ENCODE data around the gene ELMOD3. TPM values are rescaled to one million over a fixed set of nuclear protein-coding genes. Genes with fewer than 3 reads are reported as not detected.

ELMOD3 gene
- total and polyA plus RNA-seq, 2 of the 8 experiments (the other 6 are each of a cell fraction or from before 2014, with no cell fraction given), result 8.5 to 10.2 TPM

DNA sequence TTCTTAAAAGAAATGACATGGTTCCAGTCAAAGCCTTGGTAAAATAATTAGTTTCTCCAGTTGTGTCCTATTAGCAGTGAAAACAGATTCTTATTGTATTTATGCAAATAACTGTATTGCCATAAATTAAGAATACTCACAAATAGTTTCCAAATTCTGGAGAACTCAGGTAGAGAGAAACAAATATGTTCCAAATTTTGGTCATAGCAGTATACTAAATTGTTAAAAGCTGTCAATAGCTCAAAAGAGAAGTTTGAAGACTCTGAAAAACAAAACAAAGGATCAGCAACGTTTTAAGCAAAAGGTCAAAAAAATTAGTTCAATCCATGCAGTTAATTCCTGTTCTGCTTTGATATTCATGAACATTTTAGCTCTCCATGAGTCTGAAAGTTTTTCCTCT, 25.5 kb downstream of the ELMOD3 start:
- H3K79me1 ChIP-seq (ENCODE audit: low read depth, low read length), result no peaks in the 10 kb centered on the region
- no peak overlapping the region for H3K9ac ChIP-seq (replicated peaks in 1 of 4; ENCODE audit: extremely low read depth in 1 of 4, low read depth in 3 of 4, low read length in 3 of 4)
- ChIA-PET POLR2A (ENCODE audit: partially characterized antibody) (interaction anchor here (25.0 kb wide), 1 partner anchor 165 kb away, joined by 396 read pairs; the partner anchor contains the start of gene MAT2A), CTCF (ENCODE audit: partially characterized antibody) (interaction anchor here (1.1 to 2.5 kb wide), 2 partner anchors 11 to 41 kb away, joined by 3 to 8 read pairs; no protein-coding TSS in a partner anchor)
- 88% methylated on average over 1 of the region's 1 CpG; no CpG with 5 or more reads in 1 of the 2 experiments for WGBS, 2 experiments (ENCODE audit: extremely low coverage in 1 of 2, insufficient coverage in 1 of 2, insufficient read length in 1 of 2, insufficient replicate concordance in 2 of 2, low coverage in 1 of 2, low lambda C conversion rate in 2 of 2, missing lambda C conversion rate in 1 of 2)
- H2BK15ac ChIP-seq (ENCODE audit: low read length), result no peak overlapping the region
- H2BK12ac ChIP-seq (ENCODE audit: low read depth, low read length), result no peak overlapping the region
- no peak overlapping the region for H3K27ac ChIP-seq (ENCODE audit: low read depth, low read length)
- FAIRE-seq (no peak), DNase-seq (ENCODE audit: low read depth in 1 of 2, low spot score in 2 of 2) (no peak)
- H3K56ac ChIP-seq (replicated peaks; ENCODE audit: insufficient read length, low read depth, low read length), result no peak overlapping the region
- H3K27me3 ChIP-seq (replicated peaks in 1 of 4; ENCODE audit: control insufficient read depth in 3 of 4, extremely low read depth in 1 of 4, insufficient read depth in 3 of 4, low read length in 3 of 4), result no peaks in the 10 kb centered on the region
- no peak overlapping the region for H2BK120ac ChIP-seq (replicated peaks; ENCODE audit: low read depth, low read length)
- H4K20me1 ChIP-seq (replicated peaks in 1 of 2; ENCODE audit: control insufficient read depth in 1 of 2, insufficient read depth in 2 of 2, low read length in 2 of 2), result no peaks in the 10 kb centered on the region
- H3K23me2 ChIP-seq (ENCODE audit: low read depth, low read length), result no peaks in the 10 kb centered on the region
- H4K5ac ChIP-seq (ENCODE audit: insufficient read length, low read depth, low read length), result no peak overlapping the region
- H3K18ac ChIP-seq (ENCODE audit: extremely low read depth, low read length), result no peak overlapping the region
- no peak overlapping the region for H3K4me3 ChIP-seq (ENCODE audit: extremely low read depth in 1 of 4, insufficient read depth in 2 of 4, low read depth in 3 of 4, low read length in 4 of 4)
- H4K8ac ChIP-seq (ENCODE audit: extremely low read depth, insufficient read depth, low read length), result no peak overlapping the region
- H3K36me3 ChIP-seq (ENCODE audit: control insufficient read depth in 2 of 4, insufficient read depth in 4 of 4, low read length in 3 of 4), result peaks cover 0 to 11% (median 1%) of the 10 kb centered on the region in 4 experiments; a peak in 4 of 8 replicates
- no peak overlapping the region for H2BK20ac ChIP-seq (ENCODE audit: low read length)
- no peak overlapping the region for H3K14ac ChIP-seq (ENCODE audit: insufficient read length)
- no peak overlapping the region for H3K4me2 ChIP-seq (ENCODE audit: insufficient read depth in 1 of 2, low read depth in 2 of 2, low read length in 2 of 2)
- no peak overlapping the region for H3K23ac ChIP-seq (ENCODE audit: insufficient read length)
- H2AFZ ChIP-seq (ENCODE audit: low read length), result no peak overlapping the region
- no peak overlapping the region for H4K91ac ChIP-seq (replicated peaks; ENCODE audit: insufficient read length, low read length)
- H3K9me3 ChIP-seq (ENCODE audit: insufficient read depth in 2 of 2, low read depth in 1 of 2, low read length in 1 of 2), result peaks cover 4 to 10% of the 10 kb centered on the region in 2 experiments; a peak in 3 of 4 replicates
- H2BK5ac ChIP-seq (ENCODE audit: low read depth, low read length), result no peak overlapping the region
- no peak overlapping the region for H2AK5ac ChIP-seq (ENCODE audit: low read depth, low read length)
- TF ChIP-seq SP4 (IDR thresholded peaks at IDR 0.05; ENCODE audit: low read length) (no peak), ZNF274 (IDR thresholded peaks at IDR 0.05; ENCODE audit: borderline replicate concordance, extremely low read depth, low read length) (no peak)
- H3K4me1 ChIP-seq (replicated peaks in 1 of 4; ENCODE audit: control insufficient read depth in 3 of 4, insufficient read depth in 4 of 4, low read length in 3 of 4), result peaks cover 0 to 9% (median 0%) of the 10 kb centered on the region in 4 experiments; a peak in 1 of 7 replicates
- H3K4ac ChIP-seq (replicated peaks; ENCODE audit: insufficient read length, low read depth, low read length), result no peak overlapping the region
- no peaks in the 10 kb centered on the region for H3K79me2 ChIP-seq (ENCODE audit: control insufficient read depth in 1 of 2, insufficient read depth in 2 of 2, low read length in 2 of 2)

Data from H1 (cell line).